AG08395 (cell line): ENCODE data around the gene TM4SF1.
"Not testable (repeated sequence)": the region's sequence is repeated elsewhere in the genome, so short reads cannot be mapped to it uniquely, and the experiment has no call there.

Source experiments
- DNase-seq: peaks from one replicate; pipeline ENCODE4 v3.0.0; 2012; ENCODE audit warnings: mixed read lengths, low spot score

The TM4SF1 gene

DNA sequence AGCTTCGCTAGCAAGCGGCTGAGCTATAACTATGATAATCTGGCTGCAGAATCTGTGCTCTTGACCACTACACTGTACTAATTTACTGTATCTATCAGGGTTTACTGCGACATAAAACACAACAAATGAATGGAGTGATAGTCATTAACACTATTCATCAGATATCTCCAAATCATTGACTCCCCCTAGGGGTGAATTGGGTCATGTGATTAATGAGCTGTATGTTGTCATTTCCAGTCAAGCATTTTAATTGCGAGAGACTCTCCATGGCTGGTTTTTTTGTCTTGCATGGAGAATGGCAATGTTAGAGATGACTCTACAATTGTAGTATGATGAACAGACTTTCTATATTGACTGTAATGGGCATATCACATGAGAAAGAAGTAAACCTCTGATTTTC, 33.5 kb downstream of the TM4SF1 start:
- no peak for DNase-seq

GRCh38 chr3:149342413-149343380, 34.8 kb downstream of the TM4SF1 start:
- peak; percentile 72 for DNase-seq

- DNase-seq, result no peak
These were observed 37.0 kb downstream of the TM4SF1 start for GRCh38 chr3:149340310-149340933.

DNA sequence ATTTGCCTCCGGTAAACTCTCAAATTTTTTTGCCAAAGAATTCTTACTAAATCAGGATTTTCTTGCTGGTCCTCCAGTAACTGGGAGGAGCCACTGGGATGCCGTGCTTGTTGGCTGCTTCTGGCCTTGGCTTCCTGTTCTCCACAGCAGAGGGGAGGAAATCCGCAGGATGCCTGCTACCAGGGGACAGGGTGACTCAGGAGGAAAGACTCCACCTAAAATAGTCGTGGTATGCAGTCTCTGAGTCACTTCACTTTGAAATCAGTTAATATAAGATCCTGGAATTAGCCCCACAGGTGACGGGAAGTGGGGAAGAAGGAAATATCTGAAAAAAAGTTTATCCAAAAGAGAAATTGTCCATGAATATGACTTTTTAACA, 37.5 kb downstream of the TM4SF1 start:
- peak; percentile 95 for DNase-seq

DNA sequence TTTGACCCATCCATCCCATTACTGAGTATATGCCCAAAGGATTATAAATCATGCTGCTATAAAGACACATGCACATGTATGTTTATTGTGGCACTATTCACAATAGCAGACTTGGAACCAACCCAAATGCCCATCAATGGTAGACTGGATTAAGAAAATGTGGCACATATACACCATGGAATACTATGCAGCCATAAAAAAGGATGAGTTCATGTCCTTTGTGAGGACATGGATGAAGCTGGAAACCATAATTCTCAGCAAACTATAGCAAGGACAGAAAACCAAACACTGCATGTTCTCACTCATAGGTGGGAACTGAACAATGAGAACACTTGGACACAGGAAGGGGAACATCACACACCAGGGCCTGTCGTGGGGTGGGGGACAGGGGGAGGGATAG, 40.0 kb downstream of the TM4SF1 start:
- not testable (repeated sequence) for DNase-seq

DNA sequence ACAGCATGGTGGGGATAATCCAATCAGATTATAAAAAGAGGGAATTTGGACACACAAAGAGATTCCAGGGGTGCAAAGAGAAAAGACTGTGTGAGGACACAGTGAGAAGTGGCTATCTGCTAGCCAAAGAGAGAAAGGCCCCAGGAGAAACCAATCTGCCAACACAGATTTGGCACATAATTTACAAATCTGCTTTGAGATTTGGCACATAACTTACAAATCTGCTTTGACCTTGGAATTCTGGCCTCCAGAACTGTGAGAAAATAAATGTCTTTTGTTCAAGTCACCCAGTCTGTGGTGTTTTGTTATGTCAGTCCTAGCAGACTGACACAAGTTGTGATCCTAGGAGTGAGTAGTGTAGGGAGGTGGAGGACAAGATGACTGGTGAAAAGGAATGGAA, 40.5 kb downstream of the TM4SF1 start:
- DNase-seq, result no peak

DNA sequence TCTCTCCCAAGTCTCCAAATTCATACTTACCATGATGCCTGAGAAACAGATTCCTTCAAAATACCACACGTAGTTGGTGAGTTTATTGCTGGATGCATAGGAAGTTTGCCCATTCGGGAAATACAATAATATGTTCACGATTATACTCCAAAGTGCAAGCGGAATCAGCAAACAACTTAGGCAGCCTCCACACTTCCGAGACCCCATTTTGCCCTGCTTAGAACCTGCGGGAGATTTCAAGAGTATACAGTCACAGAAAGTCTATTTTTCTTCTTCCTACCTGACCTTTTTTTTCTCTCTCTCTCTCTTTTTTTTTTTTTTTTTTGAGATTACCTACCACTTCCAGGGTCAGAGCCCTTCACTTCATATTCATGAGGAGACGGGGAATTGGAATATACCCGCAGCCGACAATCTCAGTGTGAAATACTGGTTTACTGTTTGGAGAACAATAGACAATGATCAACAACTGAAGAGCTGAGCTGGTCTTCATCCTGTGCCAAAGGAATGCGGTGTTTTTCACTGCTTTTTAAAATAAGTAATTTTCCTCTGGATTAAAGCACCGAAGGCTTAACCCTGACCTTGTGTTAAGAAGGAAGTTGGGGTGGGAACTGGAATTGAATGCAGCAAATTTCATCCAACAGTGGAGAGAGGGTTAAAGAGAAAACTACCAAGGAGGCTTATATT, 44.1 kb downstream of the TM4SF1 start, which contains the start of gene TM4SF18:
TM4SF18 (minus strand) TSS at position 461 of the 684 bp plus-strand sequence; CDS start at position 207, 254 bp downstream.
- DNase-seq, result no peak

- no peak for DNase-seq
These were observed 44.7 kb downstream of the TM4SF1 start for GRCh38 chr3:149332771-149333170.

DNA sequence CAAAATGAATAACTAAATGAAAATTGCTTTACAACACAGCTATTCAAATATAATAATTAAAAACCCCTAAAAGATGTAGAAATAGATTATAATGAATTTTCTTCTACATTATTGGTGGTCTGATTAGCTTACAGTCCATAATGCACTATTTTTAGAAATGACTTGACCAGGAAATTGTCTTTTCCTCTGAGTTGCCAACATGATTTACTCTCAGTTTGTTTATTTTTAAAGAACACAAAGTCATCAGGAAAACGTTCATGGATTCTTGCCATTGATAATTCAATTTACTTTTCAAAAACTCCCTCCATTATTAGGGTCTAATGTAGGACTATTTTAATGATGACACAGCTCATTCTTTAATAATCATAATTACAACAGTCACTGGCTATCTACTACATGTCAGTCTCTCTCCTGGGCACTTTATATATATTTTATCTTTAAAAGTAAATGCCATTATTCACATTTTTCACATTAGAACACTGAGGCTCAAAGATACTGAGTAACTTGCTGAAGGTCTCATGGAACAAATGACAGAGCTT, 45.2 kb downstream of the TM4SF1 start:
- no peak for DNase-seq

GRCh38 chr3:149331396-149331795, 46.1 kb downstream of the TM4SF1 start:
- DNase-seq, result no peak

DNA sequence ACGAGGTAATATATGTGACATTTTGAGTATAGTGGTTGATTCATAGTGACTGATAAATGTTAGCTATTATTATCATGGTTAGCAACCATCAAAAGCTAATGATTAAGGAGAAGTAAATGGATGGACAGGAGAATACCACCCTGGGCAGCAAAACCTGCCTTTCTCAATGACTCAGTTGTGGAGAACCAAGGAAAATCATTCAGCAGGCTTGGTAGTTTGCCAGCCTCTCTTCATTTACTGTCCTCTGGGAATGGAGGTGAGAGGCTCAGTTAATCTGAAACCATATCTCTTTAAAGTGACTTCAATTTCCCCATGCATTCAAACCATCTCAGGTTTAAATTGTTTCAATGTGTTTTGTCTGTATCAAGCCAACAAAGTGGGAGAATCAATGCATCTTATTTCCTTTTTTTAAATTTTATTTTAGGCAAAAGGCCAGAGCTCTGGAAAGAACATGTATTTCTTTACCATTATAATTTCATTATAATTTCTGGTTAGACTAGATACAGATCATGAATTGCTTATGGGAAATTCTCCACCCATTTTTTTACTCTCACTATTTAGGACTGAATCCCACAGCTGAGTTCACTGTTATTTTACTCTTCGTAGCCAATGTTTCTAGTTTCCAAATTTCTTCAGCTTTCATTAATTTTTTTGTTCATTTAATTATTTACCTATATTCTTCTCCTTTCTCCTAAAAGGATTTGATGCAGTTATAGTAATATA, 46.7 kb downstream of the TM4SF1 start:
- no peak for DNase-seq

DNA sequence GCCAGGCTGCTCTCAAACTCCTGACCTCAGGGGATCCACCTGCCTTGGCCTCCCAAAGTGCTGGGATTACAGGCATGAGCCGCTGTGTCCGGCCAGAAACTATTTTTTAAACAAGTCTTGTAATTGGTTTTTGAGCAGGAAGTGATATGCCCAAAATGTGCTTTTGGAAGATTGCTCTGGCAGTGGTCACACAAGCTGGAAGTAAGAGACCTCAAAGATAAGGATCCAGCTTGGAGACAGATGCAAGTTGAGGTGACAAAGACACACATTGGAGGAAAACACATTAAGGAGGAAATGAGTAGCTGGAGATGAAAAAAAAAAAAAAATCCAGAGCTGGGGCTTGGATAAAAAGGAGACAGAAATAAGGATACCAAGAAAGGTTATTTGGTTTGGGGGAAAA, 50.3 kb downstream of the TM4SF1 start:
- DNase-seq, result no peak

GRCh38 chr3:149325581-149325980, 51.9 kb downstream of the TM4SF1 start:
- DNase-seq, result no peak

GRCh38 chr3:149324332-149324731, 53.1 kb downstream of the TM4SF1 start:
- DNase-seq, result no peak

GRCh38 chr3:149321640-149322039, 55.8 kb downstream of the TM4SF1 start:
- no peak for DNase-seq

DNA sequence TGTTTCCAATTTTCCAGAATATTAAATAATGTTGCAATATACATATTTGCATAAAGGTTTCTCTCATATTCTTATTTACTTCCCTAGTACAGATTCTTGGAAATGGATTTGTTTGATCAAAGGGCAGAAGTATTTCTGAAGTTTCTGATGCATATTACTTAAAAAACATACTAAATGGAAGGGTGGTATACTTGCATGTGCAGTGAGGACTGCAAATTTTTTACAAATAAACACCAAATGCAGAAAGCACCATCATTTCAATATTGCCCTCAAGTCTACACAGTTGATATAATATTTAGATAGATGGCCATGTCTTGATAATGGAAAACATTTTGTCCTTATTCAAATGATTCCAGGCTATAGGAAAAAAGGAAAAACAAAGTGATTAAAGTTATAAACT, 56.3 kb downstream of the TM4SF1 start:
- DNase-seq, result no peak

- DNase-seq, result no peak
These were observed 57.7 kb downstream of the TM4SF1 start for GRCh38 chr3:149319750-149320149.
